Measurements from ENCODE around the gene SV2B.

- no peak for TF ChIP-seq TAF1 (IDR thresholded peaks at IDR 0.05; ENCODE audit: control insufficient read depth, extremely low read depth, insufficient read depth, low read length, severe bottlenecking)
- TF ChIP-seq, protein P1, sequence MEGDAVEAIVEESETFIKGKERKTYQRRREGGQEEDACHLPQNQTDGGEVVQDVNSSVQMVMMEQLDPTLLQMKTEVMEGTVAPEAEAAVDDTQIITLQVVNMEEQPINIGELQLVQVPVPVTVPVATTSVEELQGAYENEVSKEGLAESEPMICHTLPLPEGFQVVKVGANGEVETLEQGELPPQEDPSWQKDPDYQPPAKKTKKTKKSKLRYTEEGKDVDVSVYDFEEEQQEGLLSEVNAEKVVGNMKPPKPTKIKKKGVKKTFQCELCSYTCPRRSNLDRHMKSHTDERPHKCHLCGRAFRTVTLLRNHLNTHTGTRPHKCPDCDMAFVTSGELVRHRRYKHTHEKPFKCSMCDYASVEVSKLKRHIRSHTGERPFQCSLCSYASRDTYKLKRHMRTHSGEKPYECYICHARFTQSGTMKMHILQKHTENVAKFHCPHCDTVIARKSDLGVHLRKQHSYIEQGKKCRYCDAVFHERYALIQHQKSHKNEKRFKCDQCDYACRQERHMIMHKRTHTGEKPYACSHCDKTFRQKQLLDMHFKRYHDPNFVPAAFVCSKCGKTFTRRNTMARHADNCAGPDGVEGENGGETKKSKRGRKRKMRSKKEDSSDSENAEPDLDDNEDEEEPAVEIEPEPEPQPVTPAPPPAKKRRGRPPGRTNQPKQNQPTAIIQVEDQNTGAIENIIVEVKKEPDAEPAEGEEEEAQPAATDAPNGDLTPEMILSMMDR (IDR thresholded peaks at IDR 0.05 in 2 of 3, conservative IDR thresholded peaks at IDR 0.05 in 1 of 3; ENCODE audit: insufficient read depth in 2 of 3, low read depth in 1 of 3, low read length in 3 of 3), result no peak
- TF ChIP-seq YY1 (IDR thresholded peaks at IDR 0.05; ENCODE audit: borderline replicate concordance in 1 of 3, control insufficient read depth in 1 of 3, extremely low read depth in 1 of 3, insufficient read depth in 3 of 3, insufficient read length in 1 of 3, insufficient replicate concordance in 2 of 3, low read depth in 1 of 3, low read length in 2 of 3), result no peak
- no peak for TF ChIP-seq SMAD2 (IDR thresholded peaks at IDR 0.05; ENCODE audit: low read depth, low read length)
- TF ChIP-seq, protein P2, sequence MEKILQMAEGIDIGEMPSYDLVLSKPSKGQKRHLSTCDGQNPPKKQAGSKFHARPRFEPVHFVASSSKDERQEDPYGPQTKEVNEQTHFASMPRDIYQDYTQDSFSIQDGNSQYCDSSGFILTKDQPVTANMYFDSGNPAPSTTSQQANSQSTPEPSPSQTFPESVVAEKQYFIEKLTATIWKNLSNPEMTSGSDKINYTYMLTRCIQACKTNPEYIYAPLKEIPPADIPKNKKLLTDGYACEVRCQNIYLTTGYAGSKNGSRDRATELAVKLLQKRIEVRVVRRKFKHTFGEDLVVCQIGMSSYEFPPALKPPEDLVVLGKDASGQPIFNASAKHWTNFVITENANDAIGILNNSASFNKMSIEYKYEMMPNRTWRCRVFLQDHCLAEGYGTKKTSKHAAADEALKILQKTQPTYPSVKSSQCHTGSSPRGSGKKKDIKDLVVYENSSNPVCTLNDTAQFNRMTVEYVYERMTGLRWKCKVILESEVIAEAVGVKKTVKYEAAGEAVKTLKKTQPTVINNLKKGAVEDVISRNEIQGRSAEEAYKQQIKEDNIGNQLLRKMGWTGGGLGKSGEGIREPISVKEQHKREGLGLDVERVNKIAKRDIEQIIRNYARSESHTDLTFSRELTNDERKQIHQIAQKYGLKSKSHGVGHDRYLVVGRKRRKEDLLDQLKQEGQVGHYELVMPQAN (IDR thresholded peaks at IDR 0.05; ENCODE audit: borderline replicate concordance), result no peak
- no peak for TF ChIP-seq REST (IDR thresholded peaks at IDR 0.05; ENCODE audit: borderline replicate concordance)
- no peak for TF ChIP-seq REST (CRISPR knock-in tag; IDR thresholded peaks at IDR 0.05; ENCODE audit: low read depth)
- TF ChIP-seq, protein P3, sequence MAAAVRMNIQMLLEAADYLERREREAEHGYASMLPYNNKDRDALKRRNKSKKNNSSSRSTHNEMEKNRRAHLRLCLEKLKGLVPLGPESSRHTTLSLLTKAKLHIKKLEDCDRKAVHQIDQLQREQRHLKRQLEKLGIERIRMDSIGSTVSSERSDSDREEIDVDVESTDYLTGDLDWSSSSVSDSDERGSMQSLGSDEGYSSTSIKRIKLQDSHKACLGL (CRISPR knock-in tag; IDR thresholded peaks at IDR 0.05; ENCODE audit: borderline replicate concordance, poor library complexity, severe bottlenecking), result no peak
- TF ChIP-seq E2F1 (CRISPR knock-in tag; IDR thresholded peaks at IDR 0.05), result no peak
Observed at GRCh38 chr15:91203619-91204203, 103.7 kb downstream of the SV2B start.

Data from K562 (cell line).